ENCODE measurements around the gene MDH1.
"Not testable (repeated sequence)": the region's sequence is repeated elsewhere in the genome, so short reads cannot be mapped to it uniquely, and the experiment has no call there.

Gene MDH1

GRCh38 chr2:63610525-63610924 is 21.8 kb downstream of the MDH1 start:
- Histone ChIP-seq H3K4me2 (no peak overlapping the region), H4K20me1 (no peaks in the 10 kb centered on the region), H3K4me3 (no peak overlapping the region), H3K36me3 (peaks cover 20% of the 10 kb centered on the region), H3K9me3 (no peaks in the 10 kb centered on the region), H3K27ac (no peak overlapping the region), H3K27me3 (no peaks in the 10 kb centered on the region), H3K9ac (no peak overlapping the region), H3K4me1 (no peaks in the 10 kb centered on the region)
- no peak for TF ChIP-seq Cebpa-rat (IDR thresholded peaks at IDR 0.05)

- Histone ChIP-seq H3K9me3 (no peaks in the 10 kb centered on the region), H3K4me3 (no peak overlapping the region), H3K27ac (no peak overlapping the region), H3K27me3 (no peaks in the 10 kb centered on the region), H3K36me3 (no peaks in the 10 kb centered on the region), H3K4me2 (no peak overlapping the region), H4K20me1 (no peaks in the 10 kb centered on the region), H3K4me1 (no peaks in the 10 kb centered on the region), H3K9ac (no peak overlapping the region)
- TF ChIP-seq Cebpa-rat (IDR thresholded peaks at IDR 0.05): no peak
Measured at GRCh38 chr2:63613391-63613901, 24.7 kb downstream of the MDH1 start.

GRCh38 chr2:63614448-63614968 is 25.7 kb downstream of the MDH1 start:
- Histone ChIP-seq H3K9me3 (no peaks in the 10 kb centered on the region), H3K27me3 (no peaks in the 10 kb centered on the region), H3K4me2 (no peak overlapping the region), H3K27ac (no peak overlapping the region), H3K9ac (no peak overlapping the region), H3K36me3 (no peaks in the 10 kb centered on the region), H3K4me3 (no peak overlapping the region), H4K20me1 (no peaks in the 10 kb centered on the region), H3K4me1 (no peaks in the 10 kb centered on the region)
- no peak for TF ChIP-seq Cebpa-rat (IDR thresholded peaks at IDR 0.05)

- TF ChIP-seq Cebpa-rat (IDR thresholded peaks at IDR 0.05): no peak
- Histone ChIP-seq H3K27ac (no peak overlapping the region), H3K36me3 (no peaks in the 10 kb centered on the region), H4K20me1 (no peaks in the 10 kb centered on the region), H3K4me2 (no peak overlapping the region), H3K9me3 (no peaks in the 10 kb centered on the region), H3K9ac (no peak overlapping the region), H3K27me3 (no peaks in the 10 kb centered on the region), H3K4me1 (no peaks in the 10 kb centered on the region), H3K4me3 (no peak overlapping the region)
Measured at GRCh38 chr2:63614983-63615945, 26.5 kb downstream of the MDH1 start.

- no peak overlapping the region for H3K9ac ChIP-seq
- H3K27ac ChIP-seq: no peak overlapping the region
Measured at GRCh38 chr2:63617366-63617765, 28.6 kb downstream of the MDH1 start.

GRCh38 chr2:63619328-63619727 is 30.6 kb downstream of the MDH1 start:
- Histone ChIP-seq H3K4me3 (no peak overlapping the region), H3K27me3 (no peaks in the 10 kb centered on the region), H3K4me2 (no peak overlapping the region), H3K4me1 (no peaks in the 10 kb centered on the region), H4K20me1 (no peaks in the 10 kb centered on the region), H3K9me3 (no peaks in the 10 kb centered on the region; the same call in 1 of the 2 replicates), H3K27ac (no peak overlapping the region), H3K9ac (no peak overlapping the region), H3K36me3 (no peaks in the 10 kb centered on the region)
- TF ChIP-seq Cebpa-rat (IDR thresholded peaks at IDR 0.05): no peak

More at GRCh38 chr2:63617366-63617765, 28.6 kb downstream of the MDH1 start:
- Histone ChIP-seq H3K27me3 (no peaks in the 10 kb centered on the region), H4K20me1 (no peaks in the 10 kb centered on the region), H3K4me3 (no peak overlapping the region), H3K36me3 (no peaks in the 10 kb centered on the region), H3K4me1 (no peaks in the 10 kb centered on the region), H3K9me3 (no peaks in the 10 kb centered on the region), H3K4me2 (no peak overlapping the region)
- no peak for TF ChIP-seq Cebpa-rat (IDR thresholded peaks at IDR 0.05)

- H3K9me3 ChIP-seq: no peaks in the 10 kb centered on the region; the same call in 1 of the 2 replicates
- H3K27ac ChIP-seq: no peak overlapping the region
- no peaks in the 10 kb centered on the region for H3K27me3 ChIP-seq
- TF ChIP-seq Cebpa-rat (IDR thresholded peaks at IDR 0.05): no peak
- no peak overlapping the region for H3K4me2 ChIP-seq
- H3K36me3 ChIP-seq: no peaks in the 10 kb centered on the region
- no peaks in the 10 kb centered on the region for H4K20me1 ChIP-seq
- H3K9ac ChIP-seq: no peak overlapping the region
- no peak overlapping the region for H3K4me3 ChIP-seq
- no peaks in the 10 kb centered on the region for H3K4me1 ChIP-seq
Measured at GRCh38 chr2:63622751-63623150, 34.0 kb downstream of the MDH1 start.

- not testable (repeated sequence) for H3K4me3 ChIP-seq, H3K4me1 ChIP-seq, H3K27me3 ChIP-seq, H4K20me1 ChIP-seq, H3K9ac ChIP-seq, H3K27ac ChIP-seq, H3K4me2 ChIP-seq, H3K36me3 ChIP-seq, H3K9me3 ChIP-seq
Measured at GRCh38 chr2:63623763-63624162, 35.0 kb downstream of the MDH1 start.

GRCh38 chr2:63627866-63628265 is 39.1 kb downstream of the MDH1 start:
- no peak overlapping the region for H3K4me2 ChIP-seq
- H3K9ac ChIP-seq: no peak overlapping the region
- no peak for TF ChIP-seq Cebpa-rat (IDR thresholded peaks at IDR 0.05)
- H3K9me3 ChIP-seq: peaks cover 14% of the 10 kb centered on the region
- H4K20me1 ChIP-seq: no peaks in the 10 kb centered on the region
- H3K27ac ChIP-seq: no peak overlapping the region
- H3K36me3 ChIP-seq: no peaks in the 10 kb centered on the region
- H3K4me1 ChIP-seq: no peaks in the 10 kb centered on the region
- no peaks in the 10 kb centered on the region for H3K27me3 ChIP-seq
- H3K4me3 ChIP-seq: no peak overlapping the region

GRCh38 chr2:63628403-63628942 is 39.7 kb downstream of the MDH1 start:
- Histone ChIP-seq H3K9me3 (peaks cover 16% of the 10 kb centered on the region), H3K36me3 (no peaks in the 10 kb centered on the region), H3K4me2 (no peak overlapping the region), H3K4me1 (no peaks in the 10 kb centered on the region), H3K27me3 (no peaks in the 10 kb centered on the region), H3K4me3 (no peak overlapping the region), H4K20me1 (no peaks in the 10 kb centered on the region), H3K9ac (no peak overlapping the region), H3K27ac (no peak overlapping the region)
- TF ChIP-seq Cebpa-rat (IDR thresholded peaks at IDR 0.05): no peak
